ENCODE results near the gene ETV3L.
"Not testable (repeated sequence)": the region's sequence is repeated elsewhere in the genome, so short reads cannot be mapped to it uniquely, and the experiment has no call there.

ETV3L gene

GRCh38 chr1:157077394-157077793 lies 22.2 kb downstream of the ETV3L start:
- DNase-seq (ENCODE audit: low spot score), result no peak

- DNase-seq (ENCODE audit: low spot score), result peak; percentile 92
Measured at GRCh38 chr1:157073944-157074685, 25.5 kb downstream of the ETV3L start.

- DNase-seq (ENCODE audit: low spot score), result no peak
Measured at GRCh38 chr1:157069601-157070000, 30.0 kb downstream of the ETV3L start.

GRCh38 chr1:157059241-157059640 lies 40.4 kb downstream of the ETV3L start:
- not testable (repeated sequence) for DNase-seq (ENCODE audit: low spot score)

GRCh38 chr1:157056269-157056668 lies 43.3 kb downstream of the ETV3L start:
- no peak for DNase-seq (ENCODE audit: low spot score)

- DNase-seq (ENCODE audit: low spot score), result not testable (repeated sequence)
Measured at GRCh38 chr1:157055729-157056128, 43.9 kb downstream of the ETV3L start.

- no peak for DNase-seq (ENCODE audit: low spot score)
Measured at GRCh38 chr1:157050836-157051235, 48.8 kb downstream of the ETV3L start.

- no peak for DNase-seq (ENCODE audit: low spot score)
Measured at GRCh38 chr1:157047062-157047410, 52.6 kb downstream of the ETV3L start.

- peak; percentile 91 for DNase-seq (ENCODE audit: low spot score)
Measured at GRCh38 chr1:157045250-157046218, 54.1 kb downstream of the ETV3L start, which contains the start of gene ARHGEF11. ARHGEF11 (minus strand) TSS chr1:157045742; CDS start chr1:157044330, 1,412 bp downstream.

GRCh38 chr1:157044326-157044725 lies 55.3 kb downstream of the ETV3L start:
- DNase-seq (ENCODE audit: low spot score), result no peak

GRCh38 chr1:157043685-157044084 lies 55.9 kb downstream of the ETV3L start:
- DNase-seq (ENCODE audit: low spot score), result no peak

GRCh38 chr1:157042846-157043245 lies 56.8 kb downstream of the ETV3L start:
- no peak for DNase-seq (ENCODE audit: low spot score)
